KMS-11 (cell line): Measurements from ENCODE around the gene PRAMEF33.
"Not testable (repeated sequence)": the region's sequence is repeated elsewhere in the genome, so short reads cannot be mapped to it uniquely, and the experiment has no call there.

Experiments used
- H2AFZ ChIP-seq: fragments of 200-600 bp; sonication (generic); 2 replicates; pipeline ENCODE4 v1.6.1; 2016; ENCODE audit warnings: antibody characterized with exemption, mixed run types, low read depth
- H3K27ac ChIP-seq: fragments of 200-600 bp; sonication (generic); 2 replicates; pipeline ENCODE4 v1.6.1; 2016; ENCODE audit warnings: mild to moderate bottlenecking, mixed run types
- H3K27me3 ChIP-seq: fragments of 200-600 bp; sonication (generic); 2 replicates; pipeline ENCODE4 v1.6.1; 2017; ENCODE audit warnings: mild to moderate bottlenecking, low read depth, mixed run types, moderate library complexity; ENCODE audit not compliant: insufficient read depth
- H3K36me3 ChIP-seq: fragments of 200-600 bp; sonication (generic); 2 replicates; pipeline ENCODE4 v1.6.1; 2017; ENCODE audit warnings: mild to moderate bottlenecking, mixed run types; ENCODE audit not compliant: insufficient read depth
- H3K4me1 ChIP-seq: fragments of 200-600 bp; sonication (generic); 2 replicates; pipeline ENCODE4 v1.6.1; 2016; ENCODE audit warnings: mild to moderate bottlenecking, low read depth, mixed run types; ENCODE audit not compliant: poor library complexity, severe bottlenecking
- H3K4me2 ChIP-seq: fragments of 200-600 bp; sonication (generic); 2 replicates; pipeline ENCODE4 v1.7.0; 2016; ENCODE audit warnings: mild to moderate bottlenecking, mixed run types
- H3K4me3 ChIP-seq: fragments of 200-600 bp; sonication (generic); IDR thresholded peaks from 2 replicates; pipeline ENCODE4 v1.6.1; 2017; ENCODE audit warnings: low read depth, low read length, mixed read lengths; ENCODE audit not compliant: insufficient read depth
- H3K79me2 ChIP-seq: fragments of 200-600 bp; sonication (generic); 2 replicates; pipeline ENCODE4 v1.6.1; 2016; ENCODE audit warnings: low read depth, mixed run types; ENCODE audit not compliant: insufficient read depth
- H3K9ac ChIP-seq: fragments of 200-600 bp; sonication (generic); 2 replicates; pipeline ENCODE4 v1.6.1; 2016; ENCODE audit warnings: mild to moderate bottlenecking, mixed run types
- H4K20me1 ChIP-seq: fragments of 200-600 bp; sonication (generic); 2 replicates; pipeline ENCODE4 v1.6.1; 2016; ENCODE audit warnings: mild to moderate bottlenecking, mixed run types; ENCODE audit not compliant: insufficient read depth

The PRAMEF33 gene

GRCh38 chr1:13315281-13315680 is 11.9 kb downstream of the PRAMEF33 start, which contains the start of gene PRAMEF15:
PRAMEF15 (plus strand) TSS chr1:13315581; CDS start chr1:13318408, 2,827 bp downstream.
- not testable (repeated sequence) for H3K4me3 ChIP-seq, H4K20me1 ChIP-seq, H3K9ac ChIP-seq, H3K4me1 ChIP-seq, H3K36me3 ChIP-seq, H3K27me3 ChIP-seq, H3K4me2 ChIP-seq, H3K27ac ChIP-seq, H2AFZ ChIP-seq, H3K79me2 ChIP-seq

GRCh38 chr1:13342496-13342895 is 39.2 kb downstream of the PRAMEF33 start:
- not testable (repeated sequence) for H3K36me3 ChIP-seq, H3K4me3 ChIP-seq, H3K79me2 ChIP-seq, H3K4me1 ChIP-seq, H2AFZ ChIP-seq, H4K20me1 ChIP-seq, H3K27me3 ChIP-seq, H3K27ac ChIP-seq, H3K9ac ChIP-seq, H3K4me2 ChIP-seq

GRCh38 chr1:13347034-13347433 is 43.7 kb downstream of the PRAMEF33 start, which contains the start of gene PRAMEF14:
PRAMEF14 (minus strand) TSS chr1:13347134; CDS start chr1:13345314, 1,820 bp downstream.
- H3K27me3 ChIP-seq, H3K36me3 ChIP-seq, H3K4me3 ChIP-seq, H3K27ac ChIP-seq, H3K4me1 ChIP-seq, H3K79me2 ChIP-seq, H4K20me1 ChIP-seq, H3K9ac ChIP-seq, H3K4me2 ChIP-seq, H2AFZ ChIP-seq: not testable (repeated sequence)

- not testable (repeated sequence) for H3K4me3 ChIP-seq, H3K36me3 ChIP-seq, H3K79me2 ChIP-seq, H3K27me3 ChIP-seq, H3K4me1 ChIP-seq, H3K4me2 ChIP-seq, H3K27ac ChIP-seq, H4K20me1 ChIP-seq, H3K9ac ChIP-seq, H2AFZ ChIP-seq
Observed at GRCh38 chr1:13353476-13353875, 50.1 kb downstream of the PRAMEF33 start.

- not testable (repeated sequence) for H3K4me2 ChIP-seq, H3K4me1 ChIP-seq, H3K9ac ChIP-seq, H3K79me2 ChIP-seq, H3K27ac ChIP-seq, H3K27me3 ChIP-seq, H2AFZ ChIP-seq, H3K4me3 ChIP-seq, H4K20me1 ChIP-seq, H3K36me3 ChIP-seq
Observed at GRCh38 chr1:13354475-13354874, 51.1 kb downstream of the PRAMEF33 start.

- H2AFZ ChIP-seq, H3K4me2 ChIP-seq, H3K27me3 ChIP-seq, H3K36me3 ChIP-seq, H3K4me3 ChIP-seq, H3K9ac ChIP-seq, H3K79me2 ChIP-seq, H4K20me1 ChIP-seq, H3K4me1 ChIP-seq, H3K27ac ChIP-seq: not testable (repeated sequence)
Observed at GRCh38 chr1:13356774-13357173, 53.4 kb downstream of the PRAMEF33 start.
